Neural cell (in vitro differentiated cells): ENCODE results near the gene CD300C. TPM values are rescaled to one million over a fixed set of nuclear protein-coding genes. Genes with fewer than 3 reads are reported as not detected.

Source experiments
- H2AFZ ChIP-seq: fragments of 200-600, 300-800 bp; sonication (generic), shearing (Covaris generic); 2 replicates; pipeline ENCODE4 v1.6.0; 2014; ENCODE audit warnings: low read depth, mild to moderate bottlenecking, antibody characterized with exemption, low read length, moderate library complexity
- H3F3A ChIP-seq: fragments of 200-600 bp; shearing (Covaris generic); 2 replicates; pipeline ENCODE4 v1.6.1; 2016; ENCODE audit warnings: mild to moderate bottlenecking, moderate library complexity, mixed read lengths, antibody characterized with exemption, low read length; ENCODE audit not compliant: insufficient read depth, poor library complexity, severe bottlenecking
- H3K27ac ChIP-seq: fragments of 200-600, 300-800 bp; sonication (generic), shearing (Covaris generic); 2 replicates; pipeline ENCODE4 v1.5.1; 2014; ENCODE audit warnings: mild to moderate bottlenecking, low read length, moderate library complexity
- H3K27me3 ChIP-seq: fragments of 300-800, 200-600 bp; sonication (generic), shearing (Covaris generic); 2 replicates; pipeline ENCODE4 v1.6.0; 2014; ENCODE audit warnings: mild to moderate bottlenecking, low read depth, low read length, moderate library complexity; ENCODE audit not compliant: insufficient read depth
- H3K36me3 ChIP-seq: fragments of 300-800, 200-600 bp; sonication (generic), shearing (Covaris generic); 2 replicates; pipeline ENCODE4 v1.5.1; 2014; ENCODE audit warnings: mild to moderate bottlenecking, antibody characterized with exemption, low read length, moderate library complexity; ENCODE audit not compliant: insufficient read depth
- H3K4me2 ChIP-seq: fragments of 300-800, 200-600 bp; sonication (generic), shearing (Covaris generic); 2 replicates; pipeline ENCODE4 v1.6.0; 2014; ENCODE audit warnings: mild to moderate bottlenecking, low read length
- H3K4me3 ChIP-seq: fragments of 300-800, 200-600 bp; sonication (generic), shearing (Covaris generic); 2 replicates; pipeline ENCODE4 v1.5.1; 2014; ENCODE audit warnings: mild to moderate bottlenecking, low read length, moderate library complexity
- H3K79me2 ChIP-seq: fragments of 200-600 bp; shearing (Covaris generic); replicated peaks from 2 replicates; pipeline ENCODE4 v1.6.0; 2014; ENCODE audit warnings: mild to moderate bottlenecking, low read length, moderate library complexity; ENCODE audit not compliant: insufficient read depth
- H3K9ac ChIP-seq: fragments of 300-800, 200-600 bp; sonication (generic), shearing (Covaris generic); 2 replicates; pipeline ENCODE4 v1.6.1; 2016; ENCODE audit warnings: mild to moderate bottlenecking, low read length, mixed read lengths
- H3K9me2 ChIP-seq: fragments of 200-600 bp; shearing (Covaris generic); 2 replicates; pipeline ENCODE4 v1.6.1; 2016; ENCODE audit warnings: mild to moderate bottlenecking, low read length, mixed read lengths; ENCODE audit not compliant: insufficient read depth
- H3K9me3 ChIP-seq: fragments of 200-600, 300-800 bp; sonication (generic), shearing (Covaris generic); 2 replicates; pipeline ENCODE4 v1.6.1; 2016; ENCODE audit warnings: mild to moderate bottlenecking, mixed run types, low read length, moderate library complexity, mixed read lengths
- H4K20me1 ChIP-seq: fragments of 200-600 bp; shearing (Covaris generic); 2 replicates; pipeline ENCODE4 v1.6.1; 2016; ENCODE audit warnings: mild to moderate bottlenecking, mixed run types; ENCODE audit not compliant: insufficient read depth
- CTCF ChIP-seq: fragments of 450-650 bp; IDR thresholded peaks from 2 replicates; pipeline ENCODE4 v1.5.1; 2014; ENCODE audit warnings: antibody characterized with exemption, mild to moderate bottlenecking, moderate library complexity; ENCODE audit not compliant: poor library complexity, severe bottlenecking
- EP300 ChIP-seq: fragments of 450-650 bp; conservative IDR thresholded peaks from 2 replicates; pipeline ENCODE4 v1.6.1; 2014; ENCODE audit warnings: antibody characterized with exemption, mild to moderate bottlenecking, moderate library complexity; ENCODE audit not compliant: poor library complexity, severe bottlenecking
- EZH2 ChIP-seq: fragments of 200-600, 300-800 bp; shearing (Covaris generic), sonication (generic); IDR thresholded peaks from 2 replicates; pipeline ENCODE4 v1.6.1; 2014; ENCODE audit warnings: antibody characterized with exemption, low read length, borderline replicate concordance, mild to moderate bottlenecking; ENCODE audit not compliant: insufficient read depth, poor library complexity, severe bottlenecking
- MXI1 ChIP-seq: fragments of 450-650 bp; conservative IDR thresholded peaks from 2 replicates; pipeline ENCODE4 v1.6.1; 2014; ENCODE audit warnings: antibody characterized with exemption, mild to moderate bottlenecking; ENCODE audit not compliant: poor library complexity, severe bottlenecking
- POLR2AphosphoS5 ChIP-seq: IDR thresholded peaks from 2 replicates; pipeline ENCODE4 v1.6.1; 2012
- RAD21 ChIP-seq: fragments of 450-650 bp; conservative IDR thresholded peaks from 2 replicates; pipeline ENCODE4 v1.6.1; 2014; ENCODE audit warnings: antibody characterized with exemption, mild to moderate bottlenecking, moderate library complexity
- SMC3 ChIP-seq: fragments of 450-650 bp; conservative IDR thresholded peaks from 2 replicates; pipeline ENCODE4 v1.6.1; 2014; ENCODE audit warnings: antibody characterized with exemption, mild to moderate bottlenecking, moderate library complexity; ENCODE audit not compliant: poor library complexity
- TAF1 ChIP-seq: IDR thresholded peaks from 2 replicates; pipeline ENCODE4 v1.6.1; 2012; ENCODE audit warnings: low read depth
- polyA plus RNA-seq: library from polyadenylated mRNA; depleted of rRNA; stranded (reverse); fragments of >200 nt; gene quantifications from 2 replicates; pipeline ENCODE4 v1.2.3, GENCODE V29; 2014
- TF ChIP-seq, protein P1 (sequence below): IDR thresholded peaks from 2 replicates; pipeline ENCODE4 v1.6.1; 2012; ENCODE audit warnings: borderline replicate concordance

Gene CD300C
- polyA plus RNA-seq, 1 donor from 2014 or later, result not detected

DNA sequence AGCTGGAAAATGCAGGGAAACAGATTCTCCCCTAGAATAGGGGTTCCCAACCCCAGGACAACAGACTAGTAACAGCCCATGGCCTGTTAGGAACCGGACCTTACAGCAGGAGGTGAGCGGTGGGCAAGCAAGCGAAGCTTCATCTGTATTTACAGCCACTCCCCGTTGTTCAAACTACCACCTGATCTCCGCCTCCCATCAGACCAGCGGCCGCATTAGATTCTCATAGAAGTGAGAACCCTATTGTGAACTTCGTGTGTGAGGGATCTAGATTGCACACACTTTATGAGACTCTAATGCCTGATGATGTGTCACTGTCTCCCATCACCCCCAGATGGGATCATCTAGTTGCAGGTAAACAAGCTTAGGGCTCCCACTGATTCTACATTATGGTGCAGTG, 18.2 kb downstream of the CD300C start:
- Histone ChIP-seq H3K27me3 (no peaks in the 10 kb centered on the region), H3F3A (no peaks in the 10 kb centered on the region), H3K9me2 (no peaks in the 10 kb centered on the region), H4K20me1 (no peaks in the 10 kb centered on the region), H3K9ac (no peak overlapping the region), H3K27ac (no peak overlapping the region), H3K9me3 (no peaks in the 10 kb centered on the region), H3K4me3 (no peak overlapping the region), H3K79me2 (no peaks in the 10 kb centered on the region), H2AFZ (no peak overlapping the region), H3K4me2 (no peak overlapping the region), H3K36me3 (no peaks in the 10 kb centered on the region)
- no peak for TF ChIP-seq MXI1
- TF ChIP-seq, protein P1, sequence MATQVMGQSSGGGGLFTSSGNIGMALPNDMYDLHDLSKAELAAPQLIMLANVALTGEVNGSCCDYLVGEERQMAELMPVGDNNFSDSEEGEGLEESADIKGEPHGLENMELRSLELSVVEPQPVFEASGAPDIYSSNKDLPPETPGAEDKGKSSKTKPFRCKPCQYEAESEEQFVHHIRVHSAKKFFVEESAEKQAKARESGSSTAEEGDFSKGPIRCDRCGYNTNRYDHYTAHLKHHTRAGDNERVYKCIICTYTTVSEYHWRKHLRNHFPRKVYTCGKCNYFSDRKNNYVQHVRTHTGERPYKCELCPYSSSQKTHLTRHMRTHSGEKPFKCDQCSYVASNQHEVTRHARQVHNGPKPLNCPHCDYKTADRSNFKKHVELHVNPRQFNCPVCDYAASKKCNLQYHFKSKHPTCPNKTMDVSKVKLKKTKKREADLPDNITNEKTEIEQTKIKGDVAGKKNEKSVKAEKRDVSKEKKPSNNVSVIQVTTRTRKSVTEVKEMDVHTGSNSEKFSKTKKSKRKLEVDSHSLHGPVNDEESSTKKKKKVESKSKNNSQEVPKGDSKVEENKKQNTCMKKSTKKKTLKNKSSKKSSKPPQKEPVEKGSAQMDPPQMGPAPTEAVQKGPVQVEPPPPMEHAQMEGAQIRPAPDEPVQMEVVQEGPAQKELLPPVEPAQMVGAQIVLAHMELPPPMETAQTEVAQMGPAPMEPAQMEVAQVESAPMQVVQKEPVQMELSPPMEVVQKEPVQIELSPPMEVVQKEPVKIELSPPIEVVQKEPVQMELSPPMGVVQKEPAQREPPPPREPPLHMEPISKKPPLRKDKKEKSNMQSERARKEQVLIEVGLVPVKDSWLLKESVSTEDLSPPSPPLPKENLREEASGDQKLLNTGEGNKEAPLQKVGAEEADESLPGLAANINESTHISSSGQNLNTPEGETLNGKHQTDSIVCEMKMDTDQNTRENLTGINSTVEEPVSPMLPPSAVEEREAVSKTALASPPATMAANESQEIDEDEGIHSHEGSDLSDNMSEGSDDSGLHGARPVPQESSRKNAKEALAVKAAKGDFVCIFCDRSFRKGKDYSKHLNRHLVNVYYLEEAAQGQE, result no peak
- no peak for TF ChIP-seq TAF1
- TF ChIP-seq POLR2AphosphoS5, result no peak
- TF ChIP-seq CTCF, result no peak

- Histone ChIP-seq H4K20me1 (no peaks in the 10 kb centered on the region), H3K4me3 (no peak overlapping the region), H3K9ac (no peak overlapping the region), H3K4me2 (no peak overlapping the region), H3K36me3 (no peaks in the 10 kb centered on the region), H2AFZ (no peak overlapping the region), H3K79me2 (no peaks in the 10 kb centered on the region), H3F3A (no peaks in the 10 kb centered on the region), H3K9me3 (no peaks in the 10 kb centered on the region), H3K27ac (no peak overlapping the region), H3K27me3 (no peaks in the 10 kb centered on the region), H3K9me2 (no peaks in the 10 kb centered on the region)
- no peak for TF ChIP-seq EP300
- no peak for TF ChIP-seq CTCF
- TF ChIP-seq POLR2AphosphoS5, result no peak
- no peak for TF ChIP-seq EZH2
- no peak for TF ChIP-seq MXI1
- TF ChIP-seq TAF1, result no peak
- no peak for TF ChIP-seq RAD21
- TF ChIP-seq, protein P1, result no peak
- no peak for TF ChIP-seq SMC3
Measured at GRCh38 chr17:74527081-74527480, 18.8 kb downstream of the CD300C start.
